ENCODE measurements around the gene HS3ST6. TPM values are rescaled to one million over a fixed set of nuclear protein-coding genes. Genes with fewer than 3 reads are reported as not detected.
A peak's percentile ranks its signal among the peaks of the same experiment; 100 is the strongest.
"Not testable (repeated sequence)": the region's sequence is repeated elsewhere in the genome, so short reads cannot be mapped to it uniquely, and the experiment has no call there.

HS3ST6 gene
- 10 to 100 TPM in 1 of 12 donors, 1 to 10 TPM in 1, under 1 TPM in 2, not detected in 8; 0.15 to 14.3 (median 2.1) TPM for polyA plus RNA-seq (ENCODE audit: insufficient read length in 12 of 12)
- long read RNA-seq, donor 1, partial matches to known transcripts, result 0 of 1 reads
- long read RNA-seq, donor 1, other reads (novel, unspliced or antisense), result 0 of 1 reads
- long read RNA-seq, donor 2, result 0 reads
- long read RNA-seq, donor 3, result 0 reads
- long read RNA-seq, donor 4, result 0 reads
- long read RNA-seq, donor 5, result 0 reads
- long read RNA-seq, donor 6, result 0 reads
- long read RNA-seq, donor 7, result 0 reads
- long read RNA-seq, donor 8, result 0 reads
- long read RNA-seq, donor 9, partial matches to known transcripts, result 0 of 3 reads
- long read RNA-seq, donor 9, other reads (novel, unspliced or antisense), result 0 of 3 reads
- long read RNA-seq, donor 10, result 0 reads
- long read RNA-seq, donor 11, result 0 reads

DNA sequence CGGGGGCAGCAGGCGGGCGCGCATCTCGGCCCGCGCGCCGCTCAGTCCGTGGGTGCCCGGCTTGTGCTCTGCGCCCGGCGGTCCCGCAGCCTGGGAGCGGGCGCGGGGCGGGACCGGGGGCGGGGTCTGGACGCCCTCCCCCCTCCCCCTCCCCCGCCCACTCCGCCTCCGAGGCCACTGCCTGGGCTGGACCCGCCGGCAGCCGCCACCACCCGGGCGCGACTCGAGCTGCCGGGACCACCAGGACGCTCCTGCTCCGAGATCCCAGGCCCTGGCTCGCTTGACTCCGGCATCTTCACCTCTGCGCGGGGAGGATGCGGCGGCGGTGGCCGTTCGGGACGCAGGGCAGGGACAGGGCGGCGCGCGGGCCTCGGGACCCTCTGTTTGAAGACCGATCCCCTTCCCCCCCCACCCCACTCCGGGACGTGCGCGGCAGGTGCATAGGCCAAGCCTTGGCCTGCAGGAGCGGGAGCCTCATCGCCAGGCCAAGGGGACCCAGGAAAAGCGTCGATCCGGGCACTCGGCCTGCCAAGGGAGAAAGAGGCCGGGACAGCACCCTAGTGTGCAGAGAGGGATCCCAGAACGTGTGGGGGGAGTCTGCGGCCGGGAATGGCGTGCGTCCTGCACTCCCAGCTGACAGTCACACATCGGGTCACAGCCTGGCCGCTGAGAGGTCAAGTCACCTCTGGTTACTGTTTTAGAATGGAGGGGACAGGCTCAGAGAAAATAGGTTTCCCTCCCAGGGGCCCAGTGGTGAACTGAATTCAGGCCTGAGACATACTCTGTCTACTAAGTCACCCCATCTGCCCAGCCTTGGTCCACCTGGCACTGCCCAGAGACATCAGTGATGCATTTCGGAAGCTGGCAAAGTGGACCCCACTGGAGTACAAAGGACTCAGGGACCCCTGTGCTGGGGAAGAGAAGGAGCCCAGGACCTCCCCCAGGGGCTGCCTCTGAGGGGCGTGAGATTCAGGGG lies at the start of gene HS3ST6:
Gene HS3ST6 (minus strand): TSS at position 65 of the 976 bp plus-strand sequence. CDS start 92 bp downstream, outside the sequence.
- no peak for DNase-seq

DNA sequence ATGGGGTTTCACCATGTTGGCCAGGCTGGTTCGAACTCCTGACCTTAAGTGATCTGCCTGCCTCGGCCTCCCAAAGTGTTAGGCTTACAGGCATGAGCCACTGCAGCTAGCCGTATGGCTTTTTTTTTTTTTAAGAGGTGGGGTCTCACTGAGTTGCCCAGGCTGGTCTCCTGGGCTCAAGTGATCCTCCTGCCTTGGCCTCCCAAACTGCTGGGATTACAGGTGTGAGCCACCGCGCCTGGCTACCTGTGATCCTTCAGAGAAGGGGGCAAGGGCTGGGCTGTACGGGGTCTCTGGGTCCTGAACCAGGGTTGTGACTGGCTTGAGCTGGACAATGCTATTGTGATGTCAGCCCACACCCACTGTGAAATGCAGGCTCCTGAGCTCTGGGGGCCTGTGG lies 48.2 kb upstream of the HS3ST6 start, which contains the start of gene RNF151:
Gene RNF151 (plus strand): TSS at position 397 of the 400 bp plus-strand sequence. CDS start 26 bp downstream, outside the sequence.
- DNase-seq, result no peak

DNA sequence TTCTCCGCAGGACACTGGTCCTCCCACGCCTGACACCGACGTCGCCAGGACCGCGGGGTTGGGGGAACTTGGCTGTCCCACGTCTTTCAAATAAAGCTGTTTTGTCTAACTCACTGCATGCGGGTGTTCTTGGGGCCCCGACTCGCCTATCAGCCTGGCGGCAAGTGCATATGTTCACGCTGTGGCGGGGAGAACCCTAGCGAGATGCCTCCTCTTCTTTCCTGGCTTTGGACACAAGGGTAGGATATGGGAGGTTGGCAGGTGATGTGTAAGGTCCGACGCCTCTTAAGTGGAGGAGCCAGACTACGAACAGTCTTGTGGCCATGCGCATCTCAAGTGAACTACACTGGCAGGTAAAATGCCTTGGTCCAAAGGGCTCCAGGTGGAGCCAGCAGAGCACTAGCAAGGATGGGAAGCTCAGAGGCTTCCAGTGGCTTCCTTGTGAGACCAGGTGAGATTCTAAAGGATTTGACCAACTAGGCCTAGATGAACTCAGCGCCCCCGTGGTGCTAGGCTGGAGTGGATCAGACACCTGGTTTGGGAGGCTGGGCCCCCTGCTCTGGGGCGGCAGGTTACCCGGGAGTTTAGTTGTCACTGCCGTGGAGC lies 47.3 kb upstream of the HS3ST6 start:
- DNase-seq, result no peak

DNA sequence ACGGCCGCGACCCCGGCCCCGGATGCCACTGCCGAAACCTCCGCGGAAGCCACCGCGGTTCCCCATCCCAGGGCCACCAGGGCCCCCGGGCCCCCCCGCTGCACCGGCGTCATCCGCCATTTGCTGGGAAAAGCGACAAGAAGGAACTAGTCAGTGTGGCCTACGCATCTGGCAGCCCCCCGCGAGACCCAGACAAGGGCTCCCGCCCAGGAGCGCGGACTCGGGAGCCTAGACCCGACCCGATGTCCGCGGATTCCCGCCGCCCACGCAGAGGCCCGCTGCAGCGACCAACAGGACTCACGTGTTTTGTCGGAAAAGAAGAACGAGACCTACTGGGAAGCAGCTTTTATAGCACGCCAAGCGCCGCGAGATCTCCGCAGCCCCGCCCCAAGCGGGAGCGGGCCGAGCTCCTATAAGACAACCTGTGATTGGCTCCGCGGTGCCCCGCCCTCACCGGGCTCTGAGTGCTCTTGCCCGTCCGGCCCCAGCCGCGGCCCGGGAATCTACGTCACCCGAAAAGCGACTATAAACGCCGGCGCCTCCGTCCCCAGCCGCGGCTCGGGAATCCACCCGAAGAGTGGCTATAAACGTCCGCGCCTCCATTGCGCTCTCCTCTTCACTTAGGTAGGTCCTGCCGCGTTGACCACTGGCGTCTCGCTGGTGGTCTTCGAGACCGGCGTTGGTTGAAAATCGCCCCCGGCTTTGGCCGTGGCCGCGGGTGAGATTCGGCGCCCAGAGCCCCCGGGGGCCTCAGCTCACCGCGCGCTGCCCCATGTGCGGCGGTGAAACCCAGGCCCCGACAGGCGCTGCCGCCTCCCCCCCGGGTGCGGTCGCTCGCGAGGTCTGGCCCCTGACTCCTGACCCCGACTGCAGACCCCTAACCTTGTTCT lies 46.5 kb upstream of the HS3ST6 start, which contains the start of gene RPS2:
Gene RPS2 (minus strand): TSS at position 321 of the 890 bp plus-strand sequence. CDS start 201 bp downstream, at position 120.
- peak; percentile 99 for DNase-seq

DNA sequence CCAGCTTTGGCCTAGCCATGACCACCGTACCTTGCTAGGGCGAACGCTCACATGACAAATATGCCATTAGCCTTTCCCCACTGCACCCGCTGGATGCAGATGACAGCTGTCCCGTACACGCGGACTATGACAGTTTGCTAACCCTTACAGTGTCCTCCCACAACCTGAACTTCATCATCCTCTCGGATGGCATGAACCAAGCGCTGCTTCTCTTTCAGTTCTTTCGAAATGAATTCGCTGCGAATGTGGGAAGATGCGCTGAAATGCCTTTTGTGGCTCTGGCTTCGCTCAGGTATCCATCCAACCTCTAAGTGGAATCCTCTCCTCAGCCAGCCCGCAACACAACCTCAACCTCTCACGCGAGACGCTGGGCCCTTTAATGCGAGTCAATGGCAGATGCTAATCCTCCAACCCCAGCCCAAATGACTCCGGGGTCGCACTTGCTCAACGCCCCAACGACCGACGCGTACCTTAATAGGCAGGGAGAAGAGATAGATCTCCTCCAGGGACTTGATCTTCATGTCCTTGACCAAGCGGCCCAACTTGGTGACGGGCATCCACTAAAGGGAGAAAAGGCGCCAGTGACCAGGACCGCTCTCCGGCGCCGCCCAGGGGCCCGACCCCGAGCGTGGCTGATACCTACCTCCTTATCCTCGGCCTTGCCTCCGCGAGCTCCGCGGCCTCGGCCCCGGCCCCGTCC lies 45.7 kb upstream of the HS3ST6 start:
- DNase-seq, result no peak

DNA sequence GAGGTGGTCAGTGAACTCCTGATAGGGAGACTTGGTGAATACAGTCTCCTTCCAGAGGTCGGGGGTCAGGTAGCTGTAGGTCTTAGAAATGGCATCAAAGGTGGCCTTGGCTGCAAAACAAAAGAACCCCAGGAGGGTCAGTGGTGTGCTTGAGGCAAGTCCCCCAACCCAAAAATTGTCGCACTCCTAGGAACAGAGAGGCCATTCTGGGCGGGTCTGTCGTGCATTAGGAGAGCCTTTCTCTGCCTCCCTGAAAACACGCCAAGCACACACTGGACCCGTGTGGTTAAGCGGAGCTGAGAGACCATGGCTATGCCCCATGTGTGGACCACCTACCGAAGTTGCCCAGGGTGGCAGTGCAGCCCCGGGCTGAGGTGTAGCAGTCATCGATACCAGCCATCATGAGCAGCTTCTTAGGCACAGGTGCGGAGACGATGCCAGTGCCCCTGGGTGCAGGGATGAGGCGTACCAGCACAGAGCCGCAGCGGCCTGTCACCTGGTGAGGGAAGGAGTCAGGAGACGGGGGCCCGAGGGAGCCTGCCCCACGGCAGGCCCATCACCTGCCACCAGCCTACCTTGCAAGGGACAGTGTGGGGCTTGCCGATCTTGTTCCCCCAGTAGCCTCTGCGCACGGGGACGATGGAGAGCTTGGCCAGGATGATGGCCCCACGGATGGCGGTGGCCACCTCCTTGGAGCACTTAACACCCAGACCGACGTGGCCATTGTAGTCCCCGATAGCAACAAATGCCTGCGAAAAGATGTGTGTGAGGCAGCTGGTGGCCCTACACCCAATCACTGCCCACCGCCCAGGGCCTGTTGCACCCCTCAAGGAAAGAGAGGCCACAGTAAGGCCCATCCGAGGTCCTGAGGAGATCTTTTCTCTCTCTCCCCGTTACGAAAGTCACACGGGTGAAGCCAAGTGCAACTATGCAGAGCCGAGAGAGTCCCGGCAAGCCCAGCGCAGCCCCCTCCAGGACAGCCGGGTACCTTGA lies 44.2 kb upstream of the HS3ST6 start:
- not testable (repeated sequence) for DNase-seq

DNA sequence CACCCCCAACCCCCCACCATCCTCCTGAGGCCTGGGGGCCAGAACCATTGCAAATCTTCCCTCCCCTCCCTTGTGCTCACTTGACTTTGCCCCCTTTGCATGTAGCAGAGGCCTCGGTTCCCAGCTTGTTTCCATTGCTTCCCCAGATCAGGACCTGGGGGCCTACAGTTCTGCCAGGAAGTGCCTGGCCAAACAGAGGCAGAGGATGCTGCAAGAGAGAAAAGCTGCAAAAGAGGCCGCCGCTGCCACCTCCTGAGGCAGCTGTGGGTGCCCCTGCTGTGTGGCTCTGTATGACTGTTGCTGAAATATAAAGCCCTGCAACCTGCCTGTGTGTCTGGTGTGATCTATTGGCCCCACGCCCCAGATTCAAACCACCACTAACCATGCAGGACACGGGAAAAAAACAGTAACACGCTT lies 43.4 kb upstream of the HS3ST6 start:
- DNase-seq, result no peak

DNA sequence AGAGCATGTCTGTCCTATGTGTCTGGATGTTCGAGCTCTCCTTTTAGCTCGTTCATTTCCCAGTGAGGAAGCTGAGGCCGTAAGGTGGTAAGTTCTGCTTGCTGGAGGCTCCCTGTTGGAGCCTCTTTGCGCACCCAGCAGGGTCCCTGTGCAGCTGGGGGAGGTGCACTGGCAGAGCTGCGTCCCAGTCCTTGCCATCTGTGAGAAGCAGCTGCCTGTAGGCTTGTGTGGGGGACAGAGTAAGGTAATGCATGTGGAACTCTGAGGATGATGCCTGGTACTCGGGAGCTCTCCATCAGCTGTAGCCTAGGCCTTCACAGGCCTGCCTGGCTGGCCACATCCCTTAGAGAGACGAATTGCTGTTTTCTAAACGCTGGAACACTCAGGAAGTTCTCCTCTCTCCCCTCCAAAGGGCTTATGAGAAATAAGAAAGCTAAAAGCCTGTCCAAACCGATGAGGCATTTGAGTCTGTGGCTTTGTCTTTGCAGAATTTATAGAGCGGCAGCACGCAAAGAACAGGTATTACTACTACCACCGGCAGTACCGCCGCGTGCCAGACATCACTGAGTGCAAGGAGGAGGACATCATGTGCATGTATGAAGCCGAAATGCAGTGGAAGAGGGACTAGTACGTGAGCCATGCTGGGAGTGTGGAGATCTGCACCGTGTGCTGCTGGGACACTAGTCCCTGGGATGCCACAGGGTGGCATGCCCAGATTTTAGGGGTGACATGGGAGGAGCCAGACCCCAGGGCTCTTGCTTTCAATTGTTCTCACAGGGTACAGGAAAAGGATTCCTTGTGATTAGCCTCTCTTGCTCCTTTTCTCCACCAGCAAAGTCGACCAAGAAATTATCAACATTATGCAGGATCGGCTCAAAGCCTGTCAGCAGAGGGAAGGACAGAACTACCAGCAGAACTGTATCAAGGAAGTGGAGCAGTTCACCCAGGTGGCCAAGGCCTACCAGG lies 42.7 kb upstream of the HS3ST6 start:
- DNase-seq, result no peak

DNA sequence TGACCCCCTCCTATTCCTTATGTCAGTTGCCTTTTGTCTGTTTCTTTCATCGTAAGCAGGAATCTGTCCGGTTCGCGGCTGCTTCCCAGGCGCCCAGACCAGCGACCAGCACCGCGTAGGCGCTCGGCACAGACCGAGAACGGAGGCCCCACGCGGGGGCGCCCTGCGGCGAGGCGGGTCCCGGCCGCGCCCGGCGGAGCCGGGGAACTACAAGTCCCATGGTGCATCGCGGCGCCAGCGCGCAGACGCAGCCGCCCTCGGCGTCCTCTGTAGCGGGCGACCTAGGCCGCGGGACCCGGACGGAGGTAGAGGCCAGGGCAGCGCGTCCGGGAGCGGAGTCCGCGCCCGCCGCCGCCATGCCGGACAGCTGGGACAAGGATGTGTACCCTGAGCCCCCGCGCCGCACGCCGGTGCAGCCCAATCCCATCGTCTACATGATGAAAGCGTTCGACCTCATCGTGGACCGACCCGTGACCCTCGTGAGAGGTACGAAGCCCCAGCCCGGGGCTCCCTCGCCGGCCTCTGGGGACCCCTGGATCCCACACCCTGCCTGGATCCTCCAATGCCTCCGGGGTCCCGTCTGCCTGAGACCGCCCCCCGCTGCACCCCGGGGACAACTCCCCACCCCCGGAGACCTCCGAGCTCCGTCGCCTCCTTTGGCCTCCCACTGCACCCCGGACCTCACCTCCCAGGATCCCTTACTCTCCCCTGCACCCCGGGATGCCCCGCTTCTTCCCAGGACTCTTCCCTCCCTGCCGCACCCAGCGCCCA lies 41.2 kb upstream of the HS3ST6 start, which contains the start of gene NDUFB10:
Gene NDUFB10 (plus strand): TSS at position 270 of the 771 bp plus-strand sequence. CDS start 87 bp downstream, at position 357.
- DNase-seq, result peak; percentile 94

DNA sequence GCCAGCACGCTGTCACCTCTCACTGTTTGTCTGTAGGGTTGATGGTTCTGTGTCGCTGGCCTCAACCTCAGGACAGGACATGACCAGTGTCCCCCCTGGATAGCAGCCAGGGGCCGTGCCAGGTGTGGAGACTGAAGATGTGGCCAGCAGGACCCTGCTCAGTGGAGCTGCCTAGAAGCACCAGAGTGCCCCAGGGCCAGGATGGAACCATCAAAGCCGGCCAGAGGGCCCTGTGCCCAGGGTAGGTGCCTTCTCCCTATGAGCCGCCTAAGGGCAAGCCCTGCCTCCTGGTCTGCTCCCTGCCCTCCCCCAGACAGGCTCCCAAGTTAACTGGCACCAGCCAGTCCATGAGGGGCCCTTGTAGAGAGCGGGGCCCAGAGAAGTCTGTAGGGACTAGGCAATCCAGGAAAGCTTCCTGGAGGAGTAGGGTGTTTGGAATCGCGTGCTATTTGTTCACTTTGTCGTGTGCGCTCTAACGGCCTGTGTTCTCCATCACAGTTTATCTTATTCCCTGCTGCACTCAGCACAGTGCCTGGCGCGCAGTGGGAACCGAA lies 40.6 kb upstream of the HS3ST6 start:
- no peak for DNase-seq

DNA sequence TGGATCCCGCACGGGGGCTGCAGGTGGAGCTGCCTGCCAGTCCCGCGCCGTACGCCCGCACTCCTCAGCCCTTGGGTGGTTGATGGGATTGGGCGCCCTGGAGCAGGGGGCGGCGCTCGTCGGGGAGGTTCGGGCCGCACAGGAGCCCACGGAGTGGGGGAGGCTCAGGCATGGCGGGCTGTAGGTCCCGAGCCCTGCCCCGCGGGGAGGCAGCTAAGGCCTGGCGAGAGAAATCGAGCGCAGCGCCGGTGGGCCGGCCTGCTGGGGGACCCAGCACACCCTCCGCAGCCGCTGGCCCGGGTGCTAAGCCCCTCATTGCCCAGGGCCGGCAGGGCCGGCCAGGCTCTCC lies 39.9 kb upstream of the HS3ST6 start:
- DNase-seq, result not testable (repeated sequence)

DNA sequence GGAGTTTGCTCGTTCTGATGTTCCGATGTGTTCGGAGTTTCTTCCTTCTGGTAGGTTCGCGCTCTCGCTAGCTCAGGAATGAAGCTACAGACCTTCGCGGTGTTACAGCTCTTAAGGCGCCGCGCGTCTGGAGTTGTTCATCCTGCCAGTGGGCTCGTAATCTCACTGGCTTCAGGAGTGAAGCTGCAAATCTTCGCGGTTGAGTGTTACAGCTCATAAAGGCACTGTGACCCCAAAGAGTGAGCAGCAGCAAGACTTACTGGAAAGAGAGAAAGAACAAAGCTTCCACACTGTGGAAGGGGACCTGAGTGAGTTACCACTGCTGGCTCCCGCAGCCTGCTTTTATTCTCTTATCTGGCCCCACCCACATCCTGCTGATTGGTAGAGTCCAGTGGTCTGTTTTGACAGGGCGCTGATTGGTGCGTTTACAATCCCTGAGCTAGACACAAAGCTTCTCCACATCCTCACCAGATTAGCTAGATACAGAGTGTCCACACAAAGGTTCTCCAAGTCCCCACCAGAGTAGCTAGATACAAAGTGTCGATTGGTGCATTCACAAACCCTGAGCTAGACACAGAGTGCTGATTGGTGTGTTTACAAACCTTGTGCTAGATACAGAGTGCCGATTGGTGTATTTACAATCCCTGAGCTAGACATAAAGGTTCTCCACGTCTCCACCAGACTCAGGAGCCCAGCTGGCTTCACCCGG lies 39.4 kb upstream of the HS3ST6 start:
- not testable (repeated sequence) for DNase-seq

DNA sequence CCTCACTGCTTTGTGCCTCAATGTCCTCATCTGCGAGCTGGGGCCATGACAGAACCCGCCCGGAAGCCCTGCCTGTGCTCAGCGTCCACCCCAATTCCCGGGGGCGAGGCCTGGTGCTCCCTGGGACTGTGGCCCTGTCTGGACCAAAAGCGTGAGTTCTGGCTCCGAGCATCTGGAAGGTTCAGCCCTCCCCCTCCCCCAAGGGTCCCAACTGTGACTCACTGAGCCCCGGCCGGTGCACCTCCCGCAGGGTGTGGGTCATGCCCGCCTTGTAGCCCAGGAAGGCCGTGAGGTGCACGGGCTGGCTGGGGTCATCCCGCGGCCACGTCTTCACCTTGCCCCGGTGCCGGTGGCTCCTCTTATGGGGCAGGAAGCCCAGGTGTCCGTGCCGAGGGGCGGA lies 35.5 kb upstream of the HS3ST6 start:
- DNase-seq, result no peak

DNA sequence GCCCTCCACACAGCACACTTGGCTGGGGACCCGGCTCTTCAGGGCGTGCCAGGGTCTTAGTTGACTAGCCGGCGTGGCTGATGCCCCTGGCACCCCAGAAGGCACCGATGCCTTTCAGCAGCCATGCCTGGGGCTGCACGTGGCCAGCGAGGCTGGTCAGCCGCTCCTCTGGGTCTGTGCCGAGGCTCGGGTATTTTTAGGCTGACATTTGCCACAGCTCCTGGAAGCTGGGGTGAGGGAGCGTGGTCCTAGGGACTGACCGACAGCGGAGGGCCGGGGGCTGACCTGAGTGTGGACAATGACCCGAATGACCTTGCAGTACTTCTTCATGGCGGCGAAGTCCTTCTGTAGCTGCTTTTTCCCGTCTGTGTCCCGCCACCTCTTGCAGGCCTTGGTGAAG lies 32.3 kb upstream of the HS3ST6 start:
- no peak for DNase-seq

DNA sequence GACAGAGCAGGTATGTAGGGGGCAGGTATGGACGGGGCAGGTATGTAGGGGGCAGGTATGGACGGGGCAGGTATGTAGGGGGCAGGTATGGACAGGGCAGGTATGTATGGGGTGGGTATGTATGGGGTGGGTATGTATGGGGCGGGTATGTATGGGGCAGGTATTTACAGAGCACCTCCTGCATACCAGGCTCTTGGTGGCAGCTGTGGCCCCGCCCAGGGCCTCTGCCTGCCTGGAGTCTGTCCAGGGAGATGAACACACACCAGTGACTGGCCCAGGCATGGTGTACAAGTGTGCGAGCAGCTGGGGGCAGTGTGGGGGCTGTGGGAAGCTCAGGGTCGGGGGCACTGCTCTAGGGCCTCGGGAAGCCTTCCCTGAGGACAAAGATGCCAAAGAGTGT lies 31.8 kb upstream of the HS3ST6 start:
- DNase-seq, result no peak

DNA sequence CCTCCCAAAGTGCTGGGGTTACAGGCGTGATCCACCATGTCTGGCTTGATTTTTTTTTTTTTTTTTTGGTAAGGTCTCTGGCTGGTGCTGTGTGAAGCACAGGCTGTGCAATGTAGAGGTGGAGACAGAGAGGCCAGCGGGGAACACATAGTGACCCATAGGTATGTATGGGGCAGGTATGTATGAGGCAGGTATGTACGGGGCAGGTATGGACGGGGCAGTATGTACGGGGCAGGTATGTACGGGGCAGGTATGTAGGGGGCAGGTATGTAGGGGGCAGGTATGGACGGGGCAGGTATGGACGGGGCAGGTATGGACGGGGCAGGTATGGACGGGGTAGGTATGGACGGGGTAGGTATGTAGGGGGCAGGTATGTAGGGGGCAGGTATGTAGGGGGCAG lies 31.3 kb upstream of the HS3ST6 start:
- DNase-seq, result no peak

Data from muscle of arm (tissue), 14 donors.